Vagina (tissue), 2 donors: ENCODE data around the gene EHMT1. TPM values are rescaled to one million over a fixed set of nuclear protein-coding genes. Genes with fewer than 3 reads are reported as not detected.

Source experiments
- DNase-seq, 2 donors: peaks; one replicate each; pipeline ENCODE4 v3.0.0-alpha.2; 2017; ENCODE audit errors: extremely low spot score in 2 of 2
- H3K27ac ChIP-seq: fragments of 200-600 bp; sonication (generic); one replicate; pipeline ENCODE4 v1.5.1; 2019
- H3K27me3 ChIP-seq: fragments of 200-600 bp; sonication (generic); one replicate; pipeline ENCODE4 v1.5.1; 2019
- H3K36me3 ChIP-seq, 2 donors: fragments of 200-600 bp; sonication (generic); one replicate each; pipeline ENCODE4 v1.5.1; 2017 to 2019
- H3K4me1 ChIP-seq: fragments of 200-600 bp; sonication (generic); one replicate; pipeline ENCODE4 v1.5.1; 2019
- H3K4me3 ChIP-seq, 2 donors: fragments of 200-600 bp; sonication (generic); 1 replicate in 1 of 2; 2 replicates in 1 of 2; pipeline ENCODE4 v1.5.1; 2016 to 2019
- H3K9me3 ChIP-seq: fragments of 200-600 bp; sonication (generic); one replicate; pipeline ENCODE4 v1.5.1; 2019
- POLR2A ChIP-seq, 2 donors: fragments of 450-650 bp; IDR thresholded peaks; one replicate each; pipeline ENCODE4 v1.6.1; 2017; ENCODE audit warnings: antibody characterized with exemption in 2 of 2, mild to moderate bottlenecking in 2 of 2, moderate library complexity in 2 of 2
- POLR2AphosphoS5 ChIP-seq, 2 donors: sonication (generic); formaldehyde crosslinking; IDR thresholded peaks; one replicate each; pipeline ENCODE4 v1.9.0; 2017; ENCODE audit warnings: antibody characterized with exemption in 2 of 2, mild to moderate bottlenecking in 2 of 2, low read depth in 1 of 2; ENCODE audit not compliant: insufficient read depth in 1 of 2
- intact Hi-C: fragments of 100-400 bp; cut with DNase I; formaldehyde crosslinking; loops from one replicate; pipeline ENCODE4 v1.15.1; 2023
- total RNA-seq: library from RNA; depleted of rRNA; stranded (reverse); fragments of >200 nt; gene quantifications from one replicate; pipeline ENCODE4 v1.2.3, GENCODE V29; 2016
- TF ChIP-seq, protein P1 (sequence below), 3 experiments: fragments of 450-650 bp in 2 of 3; fragments of 200-600 bp in 1 of 3; sonication (generic) in 1 of 3; IDR thresholded peaks; one replicate each; pipeline ENCODE4 v1.5.1; 2017 to 2019; ENCODE audit warnings: antibody characterized with exemption in 3 of 3, mild to moderate bottlenecking in 2 of 3, moderate library complexity in 2 of 3

EHMT1 gene
- total RNA-seq, 1 donor from 2014 or later: 65.8 TPM

DNA sequence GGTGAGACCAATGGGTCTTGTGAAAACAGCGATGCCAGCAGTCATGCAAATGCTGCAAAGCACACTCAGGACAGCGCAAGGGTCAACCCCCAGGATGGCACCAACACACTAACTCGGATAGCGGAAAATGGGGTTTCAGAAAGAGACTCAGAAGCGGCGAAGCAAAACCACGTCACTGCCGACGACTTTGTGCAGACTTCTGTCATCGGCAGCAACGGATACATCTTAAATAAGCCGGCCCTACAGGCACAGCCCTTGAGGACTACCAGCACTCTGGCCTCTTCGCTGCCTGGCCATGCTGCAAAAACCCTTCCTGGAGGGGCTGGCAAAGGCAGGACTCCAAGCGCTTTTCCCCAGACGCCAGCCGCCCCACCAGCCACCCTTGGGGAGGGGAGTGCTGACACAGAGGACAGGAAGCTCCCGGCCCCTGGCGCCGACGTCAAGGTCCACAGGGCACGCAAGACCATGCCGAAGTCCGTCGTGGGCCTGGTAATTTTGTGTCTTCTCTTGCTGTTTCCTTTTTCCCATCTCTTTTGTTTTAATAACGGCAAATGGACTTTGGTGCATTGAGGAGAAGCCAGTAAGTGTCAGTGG lies 98.0 kb downstream of the EHMT1 start:
- Histone ChIP-seq H3K9me3 (no peaks in the 10 kb centered on the region), H3K36me3 (peaks cover 0 to 31% of the 10 kb centered on the region in 2 donors), H3K27me3 (no peaks in the 10 kb centered on the region), H3K4me1 (peaks cover 4% of the 10 kb centered on the region), H3K4me3 (no peak overlapping the region), H3K27ac (no peak overlapping the region)
- TF ChIP-seq POLR2AphosphoS5 (IDR thresholded peaks at IDR 0.05; ENCODE audit: insufficient read depth in 1 of 2, low read depth in 1 of 2) (no peak), POLR2A (IDR thresholded peaks at IDR 0.05) (no peak)
- TF ChIP-seq, protein P1, sequence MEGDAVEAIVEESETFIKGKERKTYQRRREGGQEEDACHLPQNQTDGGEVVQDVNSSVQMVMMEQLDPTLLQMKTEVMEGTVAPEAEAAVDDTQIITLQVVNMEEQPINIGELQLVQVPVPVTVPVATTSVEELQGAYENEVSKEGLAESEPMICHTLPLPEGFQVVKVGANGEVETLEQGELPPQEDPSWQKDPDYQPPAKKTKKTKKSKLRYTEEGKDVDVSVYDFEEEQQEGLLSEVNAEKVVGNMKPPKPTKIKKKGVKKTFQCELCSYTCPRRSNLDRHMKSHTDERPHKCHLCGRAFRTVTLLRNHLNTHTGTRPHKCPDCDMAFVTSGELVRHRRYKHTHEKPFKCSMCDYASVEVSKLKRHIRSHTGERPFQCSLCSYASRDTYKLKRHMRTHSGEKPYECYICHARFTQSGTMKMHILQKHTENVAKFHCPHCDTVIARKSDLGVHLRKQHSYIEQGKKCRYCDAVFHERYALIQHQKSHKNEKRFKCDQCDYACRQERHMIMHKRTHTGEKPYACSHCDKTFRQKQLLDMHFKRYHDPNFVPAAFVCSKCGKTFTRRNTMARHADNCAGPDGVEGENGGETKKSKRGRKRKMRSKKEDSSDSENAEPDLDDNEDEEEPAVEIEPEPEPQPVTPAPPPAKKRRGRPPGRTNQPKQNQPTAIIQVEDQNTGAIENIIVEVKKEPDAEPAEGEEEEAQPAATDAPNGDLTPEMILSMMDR (IDR thresholded peaks at IDR 0.05): no peak
- DNase-seq: no peak
- intact Hi-C loops: no loop called here

DNA sequence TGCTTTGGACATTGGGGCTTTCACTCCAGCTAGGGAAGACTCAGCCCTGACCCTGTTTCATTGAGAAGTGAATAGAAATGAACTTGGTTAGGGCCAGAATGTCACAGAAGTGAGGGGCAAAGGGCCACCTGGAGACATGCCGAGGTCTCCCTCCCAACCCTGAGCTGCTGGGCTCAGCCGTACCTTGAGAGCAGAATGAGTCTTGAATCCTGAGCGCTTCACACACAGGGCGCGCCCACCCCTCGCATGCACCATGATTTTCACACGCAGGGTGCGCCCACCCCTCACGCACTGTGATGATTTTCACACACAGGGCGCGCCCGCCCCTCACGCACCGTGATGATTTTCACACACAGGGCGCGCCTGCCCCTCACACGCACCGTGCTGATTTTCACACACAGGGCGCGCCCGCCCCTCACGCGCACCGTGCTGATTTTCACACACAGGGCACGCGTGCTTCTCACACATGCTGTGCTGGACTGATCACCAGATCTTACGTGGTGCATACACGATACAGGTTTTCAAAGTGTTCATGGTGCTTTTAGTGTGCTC lies 99.0 kb downstream of the EHMT1 start:
- TF ChIP-seq POLR2A (IDR thresholded peaks at IDR 0.05) (no peak), POLR2AphosphoS5 (IDR thresholded peaks at IDR 0.05; ENCODE audit: insufficient read depth in 1 of 2, low read depth in 1 of 2) (no peak)
- TF ChIP-seq, protein P1 (IDR thresholded peaks at IDR 0.05): no peak
- Histone ChIP-seq H3K4me3 (no peak overlapping the region), H3K27me3 (no peaks in the 10 kb centered on the region), H3K36me3 (peaks cover 0 to 29% of the 10 kb centered on the region in 2 donors), H3K9me3 (no peaks in the 10 kb centered on the region), H3K4me1 (peaks cover 8% of the 10 kb centered on the region), H3K27ac (no peak overlapping the region)
- intact Hi-C loops: no loop called here
- DNase-seq: no peak

DNA sequence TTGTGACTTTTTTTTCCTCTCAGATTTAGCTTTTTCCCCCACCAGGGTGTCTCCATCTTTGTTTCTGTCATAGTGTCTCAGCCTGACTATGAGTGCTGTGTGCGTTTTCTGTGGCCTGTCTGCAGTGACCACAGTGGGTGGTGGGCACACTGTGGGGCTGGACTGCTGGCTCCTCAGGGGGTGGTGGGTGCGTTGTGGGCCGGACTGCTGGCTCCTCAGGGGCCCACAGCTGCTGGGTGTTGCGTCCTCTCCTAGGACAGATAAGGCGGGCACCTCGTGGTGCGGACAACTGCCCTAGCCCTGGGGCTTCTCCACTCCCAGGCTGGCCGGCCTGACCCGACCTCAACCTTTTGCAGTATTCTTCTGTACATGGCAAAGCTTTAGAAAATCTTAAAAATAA lies 100.4 kb downstream of the EHMT1 start:
- no peaks in the 10 kb centered on the region for H3K9me3 ChIP-seq
- no peaks in the 10 kb centered on the region for H3K27me3 ChIP-seq
- H3K27ac ChIP-seq: no peak overlapping the region
- intact Hi-C loops: no loop called here
- no peak overlapping the region for H3K4me3 ChIP-seq
- TF ChIP-seq POLR2A (IDR thresholded peaks at IDR 0.05) (no peak), POLR2AphosphoS5 (IDR thresholded peaks at IDR 0.05; ENCODE audit: insufficient read depth in 1 of 2, low read depth in 1 of 2) (no peak)
- TF ChIP-seq, protein P1 (IDR thresholded peaks at IDR 0.05): no peak
- peaks cover 0 to 29% of the 10 kb centered on the region in 2 donors for H3K36me3 ChIP-seq
- DNase-seq: no peak
- H3K4me1 ChIP-seq: peaks cover 16% of the 10 kb centered on the region

DNA sequence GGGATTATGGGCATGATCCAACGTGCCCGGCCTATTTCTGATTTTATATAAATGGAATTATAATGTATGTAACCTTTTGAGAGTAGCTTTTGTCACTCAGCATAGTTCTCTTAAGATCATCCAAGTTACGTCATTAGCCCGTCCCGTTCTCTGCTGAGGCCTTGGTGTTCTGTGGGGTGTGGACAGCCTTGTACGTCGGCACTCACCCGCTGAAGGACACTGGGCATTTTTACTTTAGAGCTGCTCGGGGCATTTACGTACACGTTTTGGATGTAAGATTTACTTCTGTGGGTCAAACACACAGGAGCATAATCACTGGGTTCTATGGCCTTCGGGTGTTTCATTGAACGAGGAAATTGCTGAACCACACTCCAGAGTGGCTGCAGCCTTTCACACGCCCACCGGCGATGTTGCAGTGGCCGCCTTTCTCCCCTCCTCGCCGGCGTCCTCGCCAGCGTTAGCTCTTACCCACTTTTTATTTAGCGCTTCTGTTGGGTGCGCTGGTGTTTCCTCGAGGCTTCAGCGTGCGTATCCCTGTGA lies 101.8 kb downstream of the EHMT1 start:
- Histone ChIP-seq H3K9me3 (no peaks in the 10 kb centered on the region), H3K36me3 (peaks cover 0 to 29% of the 10 kb centered on the region in 2 donors), H3K27me3 (no peaks in the 10 kb centered on the region), H3K4me3 (no peak overlapping the region), H3K27ac (no peak overlapping the region), H3K4me1 (peaks cover 15% of the 10 kb centered on the region)
- peak in 1 of 2 donors; percentile 40 for TF ChIP-seq POLR2AphosphoS5 (IDR thresholded peaks at IDR 0.05; ENCODE audit: insufficient read depth in 1 of 2, low read depth in 1 of 2)
- TF ChIP-seq, protein P1 (IDR thresholded peaks at IDR 0.05): no peak
- intact Hi-C loops: no loop called here
- no peak for DNase-seq

DNA sequence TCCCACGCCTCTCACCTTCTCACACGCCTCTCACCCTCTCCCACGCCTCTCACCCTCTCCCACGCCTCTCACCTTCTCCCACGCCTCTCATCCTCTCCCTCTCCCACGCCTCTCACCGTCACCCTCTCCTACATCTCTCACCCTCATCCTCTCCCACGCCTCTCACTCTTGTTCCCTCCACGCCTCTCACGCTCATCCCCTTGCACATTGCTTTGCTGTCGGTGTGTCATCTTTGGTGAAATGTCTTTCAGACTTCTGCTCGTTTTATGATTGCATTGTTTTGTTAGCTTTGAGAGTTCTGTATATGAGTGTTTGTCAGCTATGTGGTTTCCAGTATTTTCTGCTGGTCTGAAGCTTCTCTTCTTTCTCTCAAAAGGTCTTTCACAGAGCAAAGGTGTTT lies 102.7 kb downstream of the EHMT1 start:
- Histone ChIP-seq H3K9me3 (no peaks in the 10 kb centered on the region), H3K27ac (no peak overlapping the region), H3K4me3 (no peak overlapping the region), H3K36me3 (peaks cover 0 to 29% of the 10 kb centered on the region in 2 donors), H3K4me1 (peaks cover 15% of the 10 kb centered on the region), H3K27me3 (no peaks in the 10 kb centered on the region)
- DNase-seq: no peak
- intact Hi-C loops: no loop called here
- TF ChIP-seq, protein P1 (IDR thresholded peaks at IDR 0.05): no peak
- TF ChIP-seq POLR2AphosphoS5 (IDR thresholded peaks at IDR 0.05; ENCODE audit: insufficient read depth in 1 of 2, low read depth in 1 of 2) (no peak), POLR2A (IDR thresholded peaks at IDR 0.05) (no peak)
